Suprapubic skin (tissue), 3 donors: ENCODE measurements around the gene IGSF8.
"Not testable (repeated sequence)": the region's sequence is repeated elsewhere in the genome, so short reads cannot be mapped to it uniquely, and the experiment has no call there.

Source experiments
- CTCF ChIP-seq, 2 donors: fragments of 200-600 bp in 1 of 2; fragments of 450-650 bp in 1 of 2; sonication (generic) in 1 of 2; IDR thresholded peaks; one replicate each; pipeline ENCODE4 v1.5.1; 2016 to 2019; ENCODE audit warnings: antibody characterized with exemption in 2 of 2, mild to moderate bottlenecking in 1 of 2, moderate library complexity in 1 of 2
- POLR2A ChIP-seq, 2 donors: fragments of 450-650 bp; IDR thresholded peaks; one replicate each; pipeline ENCODE4 v1.6.1; 2017; ENCODE audit warnings: antibody characterized with exemption in 2 of 2, mild to moderate bottlenecking in 2 of 2, moderate library complexity in 2 of 2

DNA sequence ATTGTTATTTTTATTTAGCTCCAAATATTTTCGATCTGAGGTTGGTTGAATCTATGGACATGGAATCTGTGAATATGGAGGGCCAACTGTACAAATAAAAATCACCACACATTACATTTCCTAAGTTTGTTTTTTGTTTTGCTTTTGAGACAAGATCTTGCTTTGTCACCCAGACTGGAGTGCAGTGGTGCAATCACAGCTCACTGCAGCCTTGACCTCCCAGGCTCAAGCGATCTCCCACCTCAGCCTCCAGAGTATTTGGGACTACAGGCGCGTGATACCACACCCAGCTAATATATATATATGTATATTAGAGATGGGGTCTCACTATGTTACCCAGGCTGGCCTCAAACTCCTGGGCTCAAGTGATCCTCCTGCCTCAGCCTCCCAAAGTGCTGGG is 27.9 kb upstream of the IGSF8 start:
- not testable (repeated sequence) for TF ChIP-seq CTCF, POLR2A (IDR thresholded peaks at IDR 0.05)
